ENCODE results near the gene BSCL2.

DNA sequence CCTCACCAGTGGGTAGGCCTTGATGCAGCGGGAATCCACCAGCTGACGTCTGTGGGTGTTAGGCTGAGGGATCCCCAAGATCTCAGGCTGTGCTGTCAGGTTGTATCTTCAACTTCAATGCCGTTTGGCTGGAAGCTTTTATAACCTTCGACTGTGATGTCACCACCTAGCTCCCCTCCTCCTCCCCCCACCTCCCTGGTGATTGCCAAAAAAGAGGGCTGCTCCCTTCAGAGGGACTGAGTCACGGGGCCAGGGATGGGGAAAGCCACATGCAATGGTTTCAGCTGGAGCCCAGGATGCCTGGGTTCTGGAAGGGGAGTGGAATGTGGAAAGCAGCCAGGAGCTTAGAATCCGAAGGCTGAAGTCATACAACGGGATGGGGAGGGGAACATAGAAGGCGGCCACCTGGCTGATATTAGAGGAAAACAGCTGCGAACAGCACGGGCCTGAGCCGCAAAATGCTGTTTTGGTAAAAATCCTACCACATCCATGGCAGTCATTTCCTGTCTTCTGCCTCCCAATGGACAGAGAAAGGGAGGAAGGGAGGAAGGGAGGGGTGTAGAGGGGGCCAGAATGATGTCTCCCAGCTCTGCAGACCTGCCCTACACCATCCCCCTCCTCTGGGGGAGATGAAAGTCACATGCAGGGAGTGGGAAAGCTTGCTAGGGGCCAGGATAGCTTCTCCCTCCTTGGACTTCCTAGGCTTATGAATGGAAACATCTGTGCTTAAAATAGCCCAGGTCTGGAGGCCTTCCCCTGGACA, 17.6 kb downstream of the BSCL2 start, which contains the start of gene LRRN4CL:
- TF ChIP-seq, protein P1, sequence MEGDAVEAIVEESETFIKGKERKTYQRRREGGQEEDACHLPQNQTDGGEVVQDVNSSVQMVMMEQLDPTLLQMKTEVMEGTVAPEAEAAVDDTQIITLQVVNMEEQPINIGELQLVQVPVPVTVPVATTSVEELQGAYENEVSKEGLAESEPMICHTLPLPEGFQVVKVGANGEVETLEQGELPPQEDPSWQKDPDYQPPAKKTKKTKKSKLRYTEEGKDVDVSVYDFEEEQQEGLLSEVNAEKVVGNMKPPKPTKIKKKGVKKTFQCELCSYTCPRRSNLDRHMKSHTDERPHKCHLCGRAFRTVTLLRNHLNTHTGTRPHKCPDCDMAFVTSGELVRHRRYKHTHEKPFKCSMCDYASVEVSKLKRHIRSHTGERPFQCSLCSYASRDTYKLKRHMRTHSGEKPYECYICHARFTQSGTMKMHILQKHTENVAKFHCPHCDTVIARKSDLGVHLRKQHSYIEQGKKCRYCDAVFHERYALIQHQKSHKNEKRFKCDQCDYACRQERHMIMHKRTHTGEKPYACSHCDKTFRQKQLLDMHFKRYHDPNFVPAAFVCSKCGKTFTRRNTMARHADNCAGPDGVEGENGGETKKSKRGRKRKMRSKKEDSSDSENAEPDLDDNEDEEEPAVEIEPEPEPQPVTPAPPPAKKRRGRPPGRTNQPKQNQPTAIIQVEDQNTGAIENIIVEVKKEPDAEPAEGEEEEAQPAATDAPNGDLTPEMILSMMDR (IDR thresholded peaks at IDR 0.05): no peak
- no peak for TF ChIP-seq POLR2AphosphoS5 (IDR thresholded peaks at IDR 0.05; ENCODE audit: low read depth, low read length)

Measured in Panc1 (cell line).